ENCODE results near the gene MPO. TPM values are rescaled to one million over a fixed set of nuclear protein-coding genes. Genes with fewer than 3 reads are reported as not detected.

MPO gene
- total and polyA plus RNA-seq, 10 of the 15 experiments (the other 5 are each of a cell fraction or from before 2014, with no cell fraction given): 0.06 to 0.49 (median 0.14) TPM

GRCh38 chr17:58238147-58238634 is 42.5 kb downstream of the MPO start, which contains the start of gene LPO (continued):
- TF ChIP-seq, protein P1, sequence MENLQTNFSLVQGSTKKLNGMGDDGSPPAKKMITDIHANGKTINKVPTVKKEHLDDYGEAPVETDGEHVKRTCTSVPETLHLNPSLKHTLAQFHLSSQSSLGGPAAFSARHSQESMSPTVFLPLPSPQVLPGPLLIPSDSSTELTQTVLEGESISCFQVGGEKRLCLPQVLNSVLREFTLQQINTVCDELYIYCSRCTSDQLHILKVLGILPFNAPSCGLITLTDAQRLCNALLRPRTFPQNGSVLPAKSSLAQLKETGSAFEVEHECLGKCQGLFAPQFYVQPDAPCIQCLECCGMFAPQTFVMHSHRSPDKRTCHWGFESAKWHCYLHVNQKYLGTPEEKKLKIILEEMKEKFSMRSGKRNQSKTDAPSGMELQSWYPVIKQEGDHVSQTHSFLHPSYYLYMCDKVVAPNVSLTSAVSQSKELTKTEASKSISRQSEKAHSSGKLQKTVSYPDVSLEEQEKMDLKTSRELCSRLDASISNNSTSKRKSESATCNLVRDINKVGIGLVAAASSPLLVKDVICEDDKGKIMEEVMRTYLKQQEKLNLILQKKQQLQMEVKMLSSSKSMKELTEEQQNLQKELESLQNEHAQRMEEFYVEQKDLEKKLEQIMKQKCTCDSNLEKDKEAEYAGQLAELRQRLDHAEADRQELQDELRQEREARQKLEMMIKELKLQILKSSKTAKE (IDR thresholded peaks at IDR 0.05; ENCODE audit: low read depth, poor library complexity, severe bottlenecking): no peak
- TF ChIP-seq KAT2A (conservative IDR thresholded peaks at IDR 0.05; ENCODE audit: control insufficient read depth, low read depth, low read length) (no peak), TBL1XR1 (IDR thresholded peaks at IDR 0.05; ENCODE audit: low read depth, low read length) (no peak), PBX3 (IDR thresholded peaks at IDR 0.05; ENCODE audit: insufficient replicate concordance, low read depth, low read length) (no peak), ZNF207 (IDR thresholded peaks at IDR 0.05; ENCODE audit: borderline replicate concordance) (no peak), EP300 (IDR thresholded peaks at IDR 0.05; ENCODE audit: borderline replicate concordance in 1 of 2, control insufficient read depth in 1 of 2, low read depth in 2 of 2, low read length in 2 of 2) (no peak), RELB (IDR thresholded peaks at IDR 0.05; ENCODE audit: low read depth) (no peak), ASH2L (IDR thresholded peaks at IDR 0.05; ENCODE audit: borderline replicate concordance, low read depth) (no peak), PAX5 (IDR thresholded peaks at IDR 0.05; ENCODE audit: borderline replicate concordance, low read depth, low read length) (no peak), ZNF622 (IDR thresholded peaks at IDR 0.05) (no peak), NBN (IDR thresholded peaks at IDR 0.05) (no peak), EZH2 (IDR thresholded peaks at IDR 0.05; ENCODE audit: borderline replicate concordance, control insufficient read depth, low read depth, low read length) (no peak)
- TF ChIP-seq, protein P2, sequence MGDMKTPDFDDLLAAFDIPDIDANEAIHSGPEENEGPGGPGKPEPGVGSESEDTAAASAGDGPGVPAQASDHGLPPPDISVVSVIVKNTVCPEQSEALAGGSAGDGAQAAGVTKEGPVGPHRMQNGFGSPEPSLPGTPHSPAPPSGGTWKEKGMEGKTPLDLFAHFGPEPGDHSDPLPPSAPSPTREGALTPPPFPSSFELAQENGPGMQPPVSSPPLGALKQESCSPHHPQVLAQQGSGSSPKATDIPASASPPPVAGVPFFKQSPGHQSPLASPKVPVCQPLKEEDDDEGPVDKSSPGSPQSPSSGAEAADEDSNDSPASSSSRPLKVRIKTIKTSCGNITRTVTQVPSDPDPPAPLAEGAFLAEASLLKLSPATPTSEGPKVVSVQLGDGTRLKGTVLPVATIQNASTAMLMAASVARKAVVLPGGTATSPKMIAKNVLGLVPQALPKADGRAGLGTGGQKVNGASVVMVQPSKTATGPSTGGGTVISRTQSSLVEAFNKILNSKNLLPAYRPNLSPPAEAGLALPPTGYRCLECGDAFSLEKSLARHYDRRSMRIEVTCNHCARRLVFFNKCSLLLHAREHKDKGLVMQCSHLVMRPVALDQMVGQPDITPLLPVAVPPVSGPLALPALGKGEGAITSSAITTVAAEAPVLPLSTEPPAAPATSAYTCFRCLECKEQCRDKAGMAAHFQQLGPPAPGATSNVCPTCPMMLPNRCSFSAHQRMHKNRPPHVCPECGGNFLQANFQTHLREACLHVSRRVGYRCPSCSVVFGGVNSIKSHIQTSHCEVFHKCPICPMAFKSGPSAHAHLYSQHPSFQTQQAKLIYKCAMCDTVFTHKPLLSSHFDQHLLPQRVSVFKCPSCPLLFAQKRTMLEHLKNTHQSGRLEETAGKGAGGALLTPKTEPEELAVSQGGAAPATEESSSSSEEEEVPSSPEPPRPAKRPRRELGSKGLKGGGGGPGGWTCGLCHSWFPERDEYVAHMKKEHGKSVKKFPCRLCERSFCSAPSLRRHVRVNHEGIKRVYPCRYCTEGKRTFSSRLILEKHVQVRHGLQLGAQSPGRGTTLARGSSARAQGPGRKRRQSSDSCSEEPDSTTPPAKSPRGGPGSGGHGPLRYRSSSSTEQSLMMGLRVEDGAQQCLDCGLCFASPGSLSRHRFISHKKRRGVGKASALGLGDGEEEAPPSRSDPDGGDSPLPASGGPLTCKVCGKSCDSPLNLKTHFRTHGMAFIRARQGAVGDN (IDR thresholded peaks at IDR 0.05): no peak

All from GM12878 (cell line).